Measurements from ENCODE around the gene CHERP.
"Not testable (repeated sequence)": the region's sequence is repeated elsewhere in the genome, so short reads cannot be mapped to it uniquely, and the experiment has no call there.

CHERP gene

GRCh38 chr19:16520986-16521624 is 21.1 kb downstream of the CHERP start:
- FAIRE-seq: no peak
- no peak for DNase-seq (ENCODE audit: low spot score)

DNA sequence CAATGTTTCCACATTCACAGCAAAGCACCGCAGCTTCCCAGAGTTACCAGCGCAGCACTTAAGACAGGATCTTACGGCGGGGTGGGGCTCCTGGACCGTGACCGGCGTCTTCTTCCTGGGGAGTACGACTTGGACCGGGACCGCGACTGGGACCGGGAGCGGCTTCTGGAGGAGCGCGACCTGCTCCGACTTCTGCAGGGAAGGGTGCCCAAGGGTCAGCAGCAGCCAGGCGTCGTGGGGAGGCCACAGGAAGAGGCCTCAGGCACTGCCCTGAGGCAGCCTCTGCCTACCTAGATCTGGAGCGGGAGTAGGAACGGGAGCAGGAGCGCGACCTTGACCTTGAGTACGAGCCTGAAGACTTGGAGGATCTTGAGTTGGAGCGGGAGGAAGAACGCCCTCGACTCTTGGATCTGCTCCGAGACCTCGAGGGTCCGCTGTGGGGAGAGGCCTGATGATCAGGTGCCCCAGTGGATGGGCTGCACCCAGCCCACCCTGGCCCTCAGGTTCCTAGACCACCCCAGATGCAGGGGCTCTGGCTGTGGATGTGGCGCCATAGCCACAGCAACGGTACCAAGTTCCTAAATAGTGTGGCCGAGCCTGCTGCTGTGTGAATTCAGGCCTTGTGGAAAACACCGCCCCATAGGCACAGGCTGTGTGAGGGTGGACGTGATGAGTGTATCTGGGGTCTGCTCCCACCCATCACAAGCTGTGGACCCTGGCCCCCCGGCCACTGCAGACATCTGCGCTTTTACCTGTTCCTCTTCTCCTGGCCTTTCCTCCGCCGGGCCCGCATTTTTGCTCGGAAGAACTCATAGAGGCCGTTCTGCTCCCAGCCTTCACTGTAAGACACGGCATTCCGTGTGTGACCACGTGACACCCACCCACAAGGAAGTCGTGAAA is 21.9 kb downstream of the CHERP start:
- DNase-seq (ENCODE audit: low spot score) (no peak), FAIRE-seq (no peak)

GRCh38 chr19:16519230-16519687 is 23.0 kb downstream of the CHERP start:
- no peak for DNase-seq (ENCODE audit: low spot score)
- FAIRE-seq: no peak

GRCh38 chr19:16518483-16519229 is 23.6 kb downstream of the CHERP start:
- FAIRE-seq: no peak
- no peak for DNase-seq (ENCODE audit: low spot score)

- DNase-seq (ENCODE audit: low spot score) (no peak), FAIRE-seq (no peak)
Observed at GRCh38 chr19:16518061-16518460, 24.2 kb downstream of the CHERP start.

GRCh38 chr19:16516923-16517610 is 25.2 kb downstream of the CHERP start:
- no peak for FAIRE-seq

GRCh38 chr19:16516381-16516780 is 25.9 kb downstream of the CHERP start:
- DNase-seq (ENCODE audit: low spot score) (no peak), FAIRE-seq (no peak)

More at GRCh38 chr19:16516923-16517610, 25.2 kb downstream of the CHERP start:
- no peak for DNase-seq (ENCODE audit: low spot score)

- FAIRE-seq (no peak), DNase-seq (ENCODE audit: low spot score) (no peak)
Observed at GRCh38 chr19:16514383-16515019, 27.7 kb downstream of the CHERP start.

- not testable (repeated sequence) for DNase-seq (ENCODE audit: low spot score); FAIRE-seq
Observed at GRCh38 chr19:16512611-16513010, 29.6 kb downstream of the CHERP start.

DNA sequence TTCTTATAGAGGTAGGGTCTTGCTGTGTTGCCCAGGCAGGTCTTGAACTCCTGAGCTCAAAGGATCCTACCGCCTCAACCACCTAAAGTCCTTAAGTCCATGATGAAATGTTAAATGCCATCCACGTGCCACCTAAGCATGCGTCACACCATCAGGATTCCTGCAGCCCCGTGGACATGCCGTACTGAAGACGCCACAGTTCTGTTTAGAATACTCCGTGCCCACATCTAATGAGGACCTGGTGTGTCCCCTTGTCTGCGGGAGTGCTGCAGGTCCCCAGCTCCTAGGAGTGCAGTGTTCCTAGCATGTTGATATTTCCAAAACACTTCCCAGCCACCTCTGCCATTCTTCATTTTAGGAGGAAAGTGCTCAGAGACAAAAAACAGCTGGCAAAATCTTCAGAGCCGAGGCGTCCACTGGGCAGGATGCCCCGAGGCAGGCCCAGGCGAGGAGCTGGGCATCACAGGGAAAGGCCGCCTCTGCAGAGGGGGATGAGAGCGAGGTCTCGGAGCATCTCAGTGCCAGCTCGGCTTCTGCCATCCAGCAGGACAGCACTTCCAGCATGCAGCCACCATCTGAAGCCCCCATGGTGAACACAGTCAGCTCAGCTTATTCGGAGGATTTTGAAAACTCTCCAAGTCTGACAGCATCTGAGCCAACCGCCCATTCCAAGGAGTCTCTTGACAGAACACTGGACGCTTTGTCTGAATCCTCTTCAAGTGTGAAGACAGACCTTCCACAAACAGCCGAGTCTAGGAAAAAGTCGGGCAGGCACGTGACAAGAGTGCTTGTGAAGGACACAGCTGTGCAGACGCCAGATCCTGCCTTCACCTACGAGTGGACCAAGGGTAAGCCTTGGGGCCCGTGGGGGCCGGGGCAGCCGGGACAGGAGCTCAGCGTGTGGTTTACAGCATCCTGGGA is 32.8 kb downstream of the CHERP start:
- FAIRE-seq (no peak), DNase-seq (ENCODE audit: low spot score) (no peak)

DNA sequence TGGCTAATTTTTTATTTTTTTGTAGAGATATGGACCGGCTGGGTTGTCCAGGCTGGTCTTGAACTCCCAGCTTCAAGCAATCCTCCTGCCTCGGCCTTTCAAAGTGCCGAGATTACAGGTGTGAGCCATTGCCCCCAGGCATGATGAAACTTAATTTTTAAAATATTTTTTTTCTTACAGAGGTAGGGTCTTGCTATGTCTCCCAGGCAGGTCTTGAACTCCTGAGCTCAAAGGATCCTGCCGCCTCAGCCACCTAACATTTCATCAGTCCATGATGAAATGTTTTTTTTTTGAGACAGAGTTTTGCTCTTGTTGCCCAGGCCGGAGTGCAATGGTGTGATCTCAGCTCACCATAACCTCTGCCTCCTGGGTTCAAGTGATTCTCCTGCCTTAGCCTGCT is 33.7 kb downstream of the CHERP start:
- DNase-seq (ENCODE audit: low spot score): no peak
- FAIRE-seq: no peak

DNA sequence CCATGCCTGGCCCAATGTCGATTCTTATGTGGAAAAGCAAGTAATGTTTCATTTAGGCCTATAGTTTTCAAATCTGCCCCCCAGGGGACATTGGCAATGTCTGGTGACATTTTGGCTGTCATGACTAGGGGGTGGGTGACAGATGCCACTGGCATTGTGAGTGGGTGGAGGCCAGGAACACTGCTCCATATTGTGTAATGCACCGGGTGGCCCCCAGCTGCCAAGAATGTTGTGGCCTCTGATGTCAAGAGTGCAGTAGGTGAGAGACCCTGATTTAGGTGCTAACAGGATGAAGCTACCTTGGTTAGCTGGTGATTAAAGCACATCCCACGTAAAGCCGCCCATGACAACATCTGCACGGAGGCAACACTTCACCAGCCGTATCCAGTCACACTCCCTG is 35.3 kb downstream of the CHERP start:
- DNase-seq (ENCODE audit: low spot score): no peak
- FAIRE-seq: no peak

- not testable (repeated sequence) for DNase-seq (ENCODE audit: low spot score); FAIRE-seq
Observed at GRCh38 chr19:16506161-16506560, 36.1 kb downstream of the CHERP start.

DNA sequence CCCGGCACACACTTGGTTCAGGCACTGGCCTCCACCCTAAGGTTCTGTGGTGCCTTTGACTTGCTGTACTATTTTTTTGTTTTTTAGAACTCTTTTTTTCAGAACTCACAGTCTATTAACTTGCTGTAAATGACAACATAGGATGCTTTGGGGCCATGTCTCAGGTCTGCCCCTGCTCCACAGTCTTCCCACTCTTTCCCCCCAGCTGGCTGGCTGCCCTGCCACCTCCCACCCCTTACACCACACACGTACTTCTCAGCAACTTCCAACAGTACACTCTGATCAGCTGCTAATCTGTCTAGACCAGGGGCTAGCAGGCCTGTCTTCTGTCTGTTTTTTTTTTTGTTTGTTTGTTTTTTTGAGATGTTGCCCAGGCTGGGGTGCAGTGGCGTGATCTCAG is 38.0 kb downstream of the CHERP start:
- DNase-seq (ENCODE audit: low spot score) (no peak), FAIRE-seq (no peak)

DNA sequence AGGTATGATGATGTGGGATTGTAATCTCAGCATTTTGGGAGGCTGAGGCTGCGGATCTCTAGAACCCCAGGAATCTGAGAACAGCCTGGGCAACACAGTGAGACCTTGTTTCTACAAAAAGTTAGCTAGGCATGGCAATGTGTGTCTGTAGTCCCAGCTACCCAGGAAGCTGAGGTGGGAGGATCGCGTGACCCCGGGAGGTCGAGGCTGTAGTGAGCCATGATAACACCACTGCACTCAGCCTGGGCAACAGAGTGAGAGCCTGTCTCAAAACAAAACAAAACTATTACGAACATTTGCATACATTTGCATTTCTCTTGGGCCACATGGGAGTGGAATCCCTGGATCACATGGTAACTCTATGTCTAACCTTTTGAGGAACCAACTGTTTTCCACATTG is 44.4 kb downstream of the CHERP start:
- no peak for FAIRE-seq

DNA sequence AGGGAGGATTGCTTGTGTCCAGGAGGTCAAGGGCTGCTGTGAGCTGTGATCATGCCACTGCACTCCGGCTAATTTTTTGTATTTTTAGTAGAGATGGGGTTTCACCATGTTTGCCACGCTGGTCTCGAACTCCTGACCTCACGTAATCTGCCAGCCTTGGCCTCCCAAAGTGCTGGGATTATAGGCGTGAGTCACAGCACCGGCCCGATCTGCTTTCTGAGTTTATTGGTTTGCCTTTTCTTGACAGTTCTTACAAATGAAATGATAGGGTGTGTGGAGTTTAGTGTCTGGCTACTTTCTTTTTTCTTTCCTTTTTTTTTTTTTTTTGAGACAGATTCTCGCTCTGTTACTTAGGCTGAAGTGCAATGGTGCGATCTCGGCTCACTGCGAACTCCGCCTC is 45.2 kb downstream of the CHERP start:
- FAIRE-seq: no peak
- DNase-seq (ENCODE audit: low spot score): no peak

More for the DNA sequence above, 44.4 kb downstream of the CHERP start:
- no peak for DNase-seq (ENCODE audit: low spot score)

GRCh38 chr19:16496613-16496983 is 45.6 kb downstream of the CHERP start:
- DNase-seq (ENCODE audit: low spot score) (peak; percentile 20), FAIRE-seq (no peak)

DNA sequence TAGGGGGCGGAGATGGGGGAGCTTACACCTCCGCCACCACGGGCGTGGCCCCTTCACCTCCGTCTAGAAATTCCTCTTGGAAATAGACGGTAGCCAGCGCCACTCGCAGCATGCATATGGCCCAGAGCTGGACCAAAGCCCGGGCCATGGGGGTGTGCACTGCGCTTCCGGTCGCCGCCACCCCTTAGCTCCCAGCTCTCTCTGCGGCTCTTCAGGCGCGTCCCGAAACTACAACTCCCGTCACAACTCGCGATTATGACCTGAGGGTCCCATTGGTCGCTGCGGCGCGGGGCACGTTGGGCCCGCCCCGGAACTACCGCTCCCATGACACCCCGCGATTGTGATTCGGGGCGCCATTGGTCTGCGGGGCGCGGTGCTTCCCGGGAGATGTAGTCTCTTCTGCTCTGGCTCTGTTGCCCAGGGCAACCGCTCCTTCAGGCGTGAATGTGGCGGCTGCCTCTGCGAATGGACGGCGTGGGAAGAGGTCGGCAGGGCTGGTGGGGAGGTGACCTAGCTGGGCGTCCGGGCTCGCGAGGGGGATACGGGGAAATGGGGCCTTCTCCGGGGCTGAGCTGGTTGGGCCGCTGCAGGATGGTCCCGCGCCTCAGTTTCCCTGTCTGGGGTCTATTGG is 46.1 kb downstream of the CHERP start, which contains the start of the genes C19orf44 and CALR3:
C19orf44 (plus strand) TSS at position 413 of the 631 bp plus-strand sequence. CDS start 4,399 bp downstream, outside the sequence.
CALR3 (minus strand) TSS at position 186 of the 631 bp plus-strand sequence; CDS start at position 148, 38 bp downstream.
- peak; percentile 98 for DNase-seq (ENCODE audit: low spot score)
- FAIRE-seq: peak; percentile 83

- DNase-seq (ENCODE audit: low spot score); FAIRE-seq: not testable (repeated sequence)
Observed at GRCh38 chr19:16486476-16486875, 55.8 kb downstream of the CHERP start.
